Cerebellar cortex (tissue), 1 donor: Measurements from ENCODE around the gene ADAMTS13.

ENCODE experiments used
- DNase-seq: peaks from one replicate; pipeline ENCODE4 v3.0.0-alpha.2; 2015; ENCODE audit warnings: low spot score

The ADAMTS13 gene

GRCh38 chr9:133490865-133491655 is 68.9 kb downstream of the ADAMTS13 start:
- no peak for DNase-seq

- DNase-seq = no peak
Measured at GRCh38 chr9:133491656-133491925, 69.4 kb downstream of the ADAMTS13 start.

- no peak for DNase-seq
Measured at GRCh38 chr9:133492061-133493021, 70.2 kb downstream of the ADAMTS13 start.

GRCh38 chr9:133493428-133493827 is 71.3 kb downstream of the ADAMTS13 start:
- DNase-seq = no peak

GRCh38 chr9:133493845-133494540 is 71.8 kb downstream of the ADAMTS13 start:
- no peak for DNase-seq

GRCh38 chr9:133494636-133495326 is 72.6 kb downstream of the ADAMTS13 start:
- no peak for DNase-seq

GRCh38 chr9:133495327-133496293 is 73.4 kb downstream of the ADAMTS13 start:
- no peak for DNase-seq

- DNase-seq = no peak
Measured at GRCh38 chr9:133496861-133497842, 75.0 kb downstream of the ADAMTS13 start.

- no peak for DNase-seq
Measured at GRCh38 chr9:133499132-133499891, 77.1 kb downstream of the ADAMTS13 start.

- no peak for DNase-seq
Measured at GRCh38 chr9:133499892-133500270, 77.7 kb downstream of the ADAMTS13 start.

GRCh38 chr9:133502112-133502511 is 79.9 kb downstream of the ADAMTS13 start:
- DNase-seq = no peak

GRCh38 chr9:133505186-133505830 is 83.1 kb downstream of the ADAMTS13 start:
- DNase-seq = no peak

- no peak for DNase-seq
Measured at GRCh38 chr9:133505901-133506652, 83.9 kb downstream of the ADAMTS13 start.

- no peak for DNase-seq
Measured at GRCh38 chr9:133506653-133507038, 84.5 kb downstream of the ADAMTS13 start.

- no peak for DNase-seq
Measured at GRCh38 chr9:133507246-133507965, 85.2 kb downstream of the ADAMTS13 start.

GRCh38 chr9:133508046-133508445 is 85.9 kb downstream of the ADAMTS13 start:
- no peak for DNase-seq
